Measurements from ENCODE around the gene BRICD5. TPM values are rescaled to one million over a fixed set of nuclear protein-coding genes. Genes with fewer than 3 reads are reported as not detected.
A peak's percentile ranks its signal among the peaks of the same experiment; 100 is the strongest.

The BRICD5 gene
- total and polyA plus RNA-seq, 10 donors: 3.5 to 40.2 (median 10.5) TPM

DNA sequence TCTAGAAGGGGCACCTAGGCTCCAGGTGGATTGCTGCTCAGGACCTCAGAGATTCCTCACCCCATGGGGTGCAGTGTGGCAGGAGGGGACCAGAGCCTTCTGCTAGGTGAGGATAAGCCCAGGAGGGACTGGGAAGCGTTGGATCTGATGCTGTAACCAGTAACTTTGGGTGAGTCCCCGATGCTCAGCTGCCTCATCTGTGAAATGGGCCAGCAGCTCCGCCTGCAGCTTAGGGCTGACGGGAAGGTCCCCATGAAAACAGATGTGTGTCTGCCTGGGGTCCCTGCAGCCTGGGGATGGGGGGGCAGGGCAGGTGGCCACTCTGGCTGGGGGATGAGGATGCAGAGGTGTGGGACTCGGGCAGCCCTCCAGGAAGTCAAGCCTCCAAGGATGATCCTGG is 11.6 kb downstream of the BRICD5 start:
- no peak for DNase-seq
- 67 to 89% (median 76%) methylated on average over 4 to 5 of the region's 5 CpGs for WGBS, 5 donors
- H3K4me3 ChIP-seq: no peak overlapping the region
- H3K9me3 ChIP-seq: no peaks in the 10 kb centered on the region
- H3K36me3 ChIP-seq: no peaks in the 10 kb centered on the region
- H3K27ac ChIP-seq: no peak overlapping the region
- peaks cover 9 to 59% (median 37%) of the 10 kb centered on the region in 7 donors for H3K27me3 ChIP-seq (replicated peaks in 1 of 7)
- intact Hi-C loops (cut with DNase I; ENCODE audit: low total_unique reads): no loop called here
- TF ChIP-seq, protein P1, sequence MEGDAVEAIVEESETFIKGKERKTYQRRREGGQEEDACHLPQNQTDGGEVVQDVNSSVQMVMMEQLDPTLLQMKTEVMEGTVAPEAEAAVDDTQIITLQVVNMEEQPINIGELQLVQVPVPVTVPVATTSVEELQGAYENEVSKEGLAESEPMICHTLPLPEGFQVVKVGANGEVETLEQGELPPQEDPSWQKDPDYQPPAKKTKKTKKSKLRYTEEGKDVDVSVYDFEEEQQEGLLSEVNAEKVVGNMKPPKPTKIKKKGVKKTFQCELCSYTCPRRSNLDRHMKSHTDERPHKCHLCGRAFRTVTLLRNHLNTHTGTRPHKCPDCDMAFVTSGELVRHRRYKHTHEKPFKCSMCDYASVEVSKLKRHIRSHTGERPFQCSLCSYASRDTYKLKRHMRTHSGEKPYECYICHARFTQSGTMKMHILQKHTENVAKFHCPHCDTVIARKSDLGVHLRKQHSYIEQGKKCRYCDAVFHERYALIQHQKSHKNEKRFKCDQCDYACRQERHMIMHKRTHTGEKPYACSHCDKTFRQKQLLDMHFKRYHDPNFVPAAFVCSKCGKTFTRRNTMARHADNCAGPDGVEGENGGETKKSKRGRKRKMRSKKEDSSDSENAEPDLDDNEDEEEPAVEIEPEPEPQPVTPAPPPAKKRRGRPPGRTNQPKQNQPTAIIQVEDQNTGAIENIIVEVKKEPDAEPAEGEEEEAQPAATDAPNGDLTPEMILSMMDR (IDR thresholded peaks at IDR 0.05 in 8 of 11, conservative IDR thresholded peaks at IDR 0.05 in 3 of 11): no peak
- TF ChIP-seq POLR2AphosphoS5 (IDR thresholded peaks at IDR 0.05) (no peak), POLR2A (IDR thresholded peaks at IDR 0.05) (no peak)
- peaks cover 9 to 22% (median 17%) of the 10 kb centered on the region in 6 donors for H3K4me1 ChIP-seq

DNA sequence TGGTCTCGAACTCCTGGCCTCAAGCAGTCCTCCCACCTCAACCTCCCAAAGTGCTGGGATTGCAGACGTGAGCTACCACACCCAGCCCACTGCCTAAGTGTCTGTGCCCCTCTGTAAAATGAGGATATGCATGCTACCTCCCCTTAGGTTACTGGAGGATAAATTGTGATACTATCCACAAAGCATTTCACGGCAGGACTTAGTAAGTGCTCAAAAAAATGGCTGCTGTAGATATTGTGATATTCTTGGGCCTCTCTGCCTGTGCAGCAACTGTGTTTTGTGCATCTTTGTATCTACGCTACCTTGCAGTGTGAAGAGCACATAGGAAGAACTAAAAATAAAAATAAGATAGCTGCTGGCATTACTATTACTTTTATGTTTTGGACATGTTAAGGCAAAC is 12.4 kb downstream of the BRICD5 start:
- 58 to 74% (median 69%) methylated on average over 4 of the region's 4 CpGs for WGBS, 5 donors
- Histone ChIP-seq H3K27me3 (replicated peaks in 1 of 7) (peaks cover 9 to 67% (median 43%) of the 10 kb centered on the region in 7 donors), H3K4me1 (peaks cover 9 to 22% (median 17%) of the 10 kb centered on the region in 6 donors), H3K9me3 (no peaks in the 10 kb centered on the region), H3K27ac (no peak overlapping the region), H3K4me3 (no peak overlapping the region), H3K36me3 (no peaks in the 10 kb centered on the region)
- no peak for DNase-seq
- TF ChIP-seq, protein P1 (IDR thresholded peaks at IDR 0.05 in 8 of 11, conservative IDR thresholded peaks at IDR 0.05 in 3 of 11): no peak
- TF ChIP-seq POLR2AphosphoS5 (IDR thresholded peaks at IDR 0.05) (no peak), POLR2A (IDR thresholded peaks at IDR 0.05) (no peak)
- intact Hi-C loops (cut with DNase I; ENCODE audit: low total_unique reads): no loop called here

DNA sequence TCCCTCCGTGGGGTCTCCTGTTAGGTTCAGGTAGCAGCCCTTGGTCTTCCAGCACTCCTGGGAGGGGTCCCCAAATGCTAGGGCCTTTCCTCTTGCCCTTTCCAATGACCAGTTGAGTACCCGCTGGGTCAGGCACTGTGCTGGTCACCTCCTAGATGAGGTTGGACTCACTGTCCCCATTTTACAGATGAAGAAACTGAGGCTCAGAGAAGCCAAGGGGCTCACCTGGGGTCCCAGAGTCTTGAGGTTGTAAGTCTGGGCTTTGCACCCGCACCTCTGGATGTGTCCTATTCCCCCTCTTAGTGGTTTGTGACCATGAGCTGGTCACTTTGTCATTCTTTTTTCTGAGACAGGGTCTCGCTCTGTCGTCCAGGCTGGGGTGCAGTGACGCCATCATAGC is 12.9 kb downstream of the BRICD5 start:
- Histone ChIP-seq H3K4me3 (no peak overlapping the region), H3K9me3 (no peaks in the 10 kb centered on the region), H3K27ac (no peak overlapping the region), H3K4me1 (peaks cover 9 to 22% (median 17%) of the 10 kb centered on the region in 6 donors), H3K36me3 (no peaks in the 10 kb centered on the region), H3K27me3 (replicated peaks in 1 of 7) (peaks cover 9 to 67% (median 43%) of the 10 kb centered on the region in 7 donors)
- no peak for DNase-seq
- 66 to 88% (median 82%) methylated on average over 5 to 6 of the region's 6 CpGs for WGBS, 5 donors
- TF ChIP-seq, protein P1 (IDR thresholded peaks at IDR 0.05 in 8 of 11, conservative IDR thresholded peaks at IDR 0.05 in 3 of 11): no peak
- TF ChIP-seq POLR2A (IDR thresholded peaks at IDR 0.05): no peak
- no peak for TF ChIP-seq POLR2AphosphoS5 (IDR thresholded peaks at IDR 0.05)
- intact Hi-C loops (cut with DNase I; ENCODE audit: low total_unique reads): no loop called here

DNA sequence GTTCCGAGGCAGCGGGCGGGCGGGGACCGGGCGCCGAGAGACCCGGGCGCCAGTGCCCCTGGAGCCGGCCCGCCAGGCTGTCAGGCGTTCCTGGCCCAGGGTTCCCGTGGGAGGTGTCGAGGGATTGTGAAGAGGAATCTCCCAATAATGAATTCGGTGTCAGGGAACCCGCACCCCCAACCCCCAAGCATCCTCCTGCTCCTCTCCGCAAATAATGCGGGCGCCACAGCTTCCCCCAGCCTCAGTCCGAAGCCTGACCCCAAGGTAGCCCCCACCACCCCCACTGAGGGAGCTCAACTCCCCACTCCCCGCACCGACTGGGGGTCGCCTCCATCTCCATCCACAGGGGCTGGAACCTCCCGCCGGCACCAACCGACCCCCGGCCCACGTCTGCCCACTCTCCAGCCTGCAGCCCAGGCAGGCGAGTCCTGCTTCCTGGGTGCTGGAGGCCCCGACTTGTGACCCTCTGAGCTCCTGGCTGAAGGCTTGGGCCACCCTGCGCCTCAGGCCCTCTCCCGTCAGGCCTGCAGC is 13.6 kb downstream of the BRICD5 start:
- H3K4me3 ChIP-seq: peak overlapping the region in 5 of 8 donors; percentile 9 to 70 (median 23)
- TF ChIP-seq POLR2A (IDR thresholded peaks at IDR 0.05): no peak
- TF ChIP-seq POLR2AphosphoS5 (IDR thresholded peaks at IDR 0.05): no peak
- TF ChIP-seq, protein P1 (IDR thresholded peaks at IDR 0.05 in 8 of 11, conservative IDR thresholded peaks at IDR 0.05 in 3 of 11): no peak
- H3K36me3 ChIP-seq: no peaks in the 10 kb centered on the region
- DNase-seq: no peak
- 11 to 44% (median 25%) methylated on average over 13 to 32 of the region's 32 CpGs for WGBS, 5 donors
- H3K27me3 ChIP-seq (replicated peaks in 1 of 7): peaks cover 9 to 67% (median 43%) of the 10 kb centered on the region in 7 donors
- intact Hi-C loops (cut with DNase I; ENCODE audit: low total_unique reads): no loop called here
- no peak overlapping the region for H3K27ac ChIP-seq
- peaks cover 9 to 22% (median 17%) of the 10 kb centered on the region in 6 donors for H3K4me1 ChIP-seq
- H3K9me3 ChIP-seq: no peaks in the 10 kb centered on the region
